ENCODE results near the gene ZNF555.

DNA sequence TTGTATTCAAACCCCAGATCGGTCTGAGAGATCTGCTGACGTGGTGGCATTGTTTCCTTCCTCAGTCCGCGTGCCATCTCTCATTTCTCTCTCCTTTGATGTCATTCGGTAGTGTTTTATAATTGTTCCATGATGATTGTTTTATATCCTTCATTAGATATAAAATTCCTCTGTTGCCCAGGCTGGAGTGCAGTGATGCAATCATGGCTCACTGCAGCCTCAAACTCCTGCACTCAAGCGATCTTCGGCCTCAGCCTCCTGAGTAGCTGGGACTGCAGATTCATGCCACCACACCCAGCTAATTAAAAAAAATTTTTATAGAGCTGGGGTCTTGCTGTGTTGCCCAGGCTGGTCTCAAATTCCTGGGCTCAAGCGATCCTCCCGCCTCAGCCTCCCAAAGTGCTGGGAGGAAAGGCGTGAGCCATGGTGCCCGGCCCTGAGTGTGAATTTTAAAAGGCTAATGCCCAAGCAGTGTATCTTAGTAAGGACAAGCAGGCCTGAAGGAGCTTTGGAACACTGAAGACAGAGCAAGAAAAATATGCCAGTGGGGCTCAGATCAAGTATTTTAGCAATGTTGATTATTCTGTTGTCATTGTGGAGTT lies 64.7 kb downstream of the ZNF555 start:
- TF ChIP-seq, protein P1, sequence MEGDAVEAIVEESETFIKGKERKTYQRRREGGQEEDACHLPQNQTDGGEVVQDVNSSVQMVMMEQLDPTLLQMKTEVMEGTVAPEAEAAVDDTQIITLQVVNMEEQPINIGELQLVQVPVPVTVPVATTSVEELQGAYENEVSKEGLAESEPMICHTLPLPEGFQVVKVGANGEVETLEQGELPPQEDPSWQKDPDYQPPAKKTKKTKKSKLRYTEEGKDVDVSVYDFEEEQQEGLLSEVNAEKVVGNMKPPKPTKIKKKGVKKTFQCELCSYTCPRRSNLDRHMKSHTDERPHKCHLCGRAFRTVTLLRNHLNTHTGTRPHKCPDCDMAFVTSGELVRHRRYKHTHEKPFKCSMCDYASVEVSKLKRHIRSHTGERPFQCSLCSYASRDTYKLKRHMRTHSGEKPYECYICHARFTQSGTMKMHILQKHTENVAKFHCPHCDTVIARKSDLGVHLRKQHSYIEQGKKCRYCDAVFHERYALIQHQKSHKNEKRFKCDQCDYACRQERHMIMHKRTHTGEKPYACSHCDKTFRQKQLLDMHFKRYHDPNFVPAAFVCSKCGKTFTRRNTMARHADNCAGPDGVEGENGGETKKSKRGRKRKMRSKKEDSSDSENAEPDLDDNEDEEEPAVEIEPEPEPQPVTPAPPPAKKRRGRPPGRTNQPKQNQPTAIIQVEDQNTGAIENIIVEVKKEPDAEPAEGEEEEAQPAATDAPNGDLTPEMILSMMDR (IDR thresholded peaks at IDR 0.05): no peak
- TF ChIP-seq POLR2A (IDR thresholded peaks at IDR 0.05) (no peak), EP300 (IDR thresholded peaks at IDR 0.05) (no peak)
